NCI-H2107 (cell line): Measurements from ENCODE around the gene AQP9.

Experiments used
- DNase-seq: peaks from one replicate; lab custom pipeline; 2025; lab: John Stamatoyannopoulos, UW

The AQP9 gene

DNA sequence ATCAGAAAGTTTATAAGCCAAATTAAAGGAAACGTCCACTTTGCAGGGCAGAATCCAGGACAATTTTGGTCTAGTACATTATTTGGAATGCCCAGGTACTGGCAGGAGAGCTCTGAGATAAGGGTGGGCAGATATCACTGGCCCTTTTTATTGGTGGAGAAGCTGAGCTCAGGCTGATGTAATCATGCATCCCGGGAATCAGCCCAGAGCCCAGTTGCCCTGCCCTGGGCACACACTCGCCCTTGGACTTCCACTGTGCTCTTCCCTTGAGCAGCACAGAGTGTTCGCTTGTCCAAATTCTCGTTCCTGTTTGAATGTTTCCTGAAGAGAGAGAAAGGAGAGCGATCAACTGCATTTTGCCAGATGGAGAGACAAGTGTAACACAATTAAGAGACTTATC, 3.7 kb downstream of the AQP9 start:
- DNase-seq = no peak

DNA sequence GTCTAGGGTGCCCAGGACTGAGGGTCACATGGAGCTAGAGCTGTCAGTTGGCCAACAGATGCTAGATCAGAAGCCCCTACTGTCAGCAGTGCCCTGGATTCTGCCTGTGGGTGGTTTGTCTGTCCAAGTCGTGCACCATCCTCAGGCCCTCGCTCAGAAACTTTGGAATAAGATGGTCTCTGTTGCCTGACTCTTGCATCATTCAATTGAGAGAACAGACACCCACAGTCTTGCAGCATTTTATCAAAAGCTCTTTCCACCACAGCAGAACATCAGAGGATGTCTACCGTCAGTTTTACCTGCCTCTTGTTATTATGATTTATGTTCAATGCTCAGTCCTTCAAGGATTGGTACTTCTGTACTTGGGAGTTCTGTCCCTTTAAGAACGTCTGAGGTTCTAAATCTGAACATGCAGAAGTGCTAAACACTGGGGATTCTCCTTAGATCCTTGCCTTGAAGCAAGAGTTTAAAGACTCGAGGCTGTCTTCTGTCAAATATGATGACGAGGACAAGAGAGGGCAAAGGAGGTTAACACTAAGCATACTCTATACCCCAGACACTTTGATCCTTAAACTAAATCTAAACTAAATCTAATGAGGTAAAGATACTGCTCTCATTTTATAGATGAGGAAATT, 4.8 kb downstream of the AQP9 start:
- no peak for DNase-seq

DNA sequence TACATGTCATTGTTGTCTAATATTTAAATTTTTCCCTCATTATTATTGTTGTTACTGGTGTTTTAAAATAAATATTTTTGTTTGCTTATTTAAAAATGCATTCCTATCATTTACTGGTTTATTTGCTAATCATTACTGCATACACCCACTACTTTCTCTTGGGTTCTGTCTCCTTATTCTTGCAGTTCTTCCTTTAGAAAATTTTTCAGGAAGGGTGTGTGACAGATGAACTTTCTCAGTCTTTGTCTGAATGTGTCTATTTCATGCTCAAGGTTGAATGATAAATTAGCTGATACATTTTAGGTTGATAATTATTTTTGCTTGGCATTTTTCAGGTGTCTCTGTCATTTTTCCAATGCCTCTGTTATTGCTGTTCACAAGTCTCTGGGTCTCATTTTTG, 7.4 kb downstream of the AQP9 start:
- no peak for DNase-seq

GRCh38 chr15:58146211-58146610, 8.0 kb downstream of the AQP9 start:
- DNase-seq = no peak

GRCh38 chr15:58146749-58147148, 8.6 kb downstream of the AQP9 start:
- no peak for DNase-seq

GRCh38 chr15:58147171-58147611, 9.0 kb downstream of the AQP9 start:
- no peak for DNase-seq

DNA sequence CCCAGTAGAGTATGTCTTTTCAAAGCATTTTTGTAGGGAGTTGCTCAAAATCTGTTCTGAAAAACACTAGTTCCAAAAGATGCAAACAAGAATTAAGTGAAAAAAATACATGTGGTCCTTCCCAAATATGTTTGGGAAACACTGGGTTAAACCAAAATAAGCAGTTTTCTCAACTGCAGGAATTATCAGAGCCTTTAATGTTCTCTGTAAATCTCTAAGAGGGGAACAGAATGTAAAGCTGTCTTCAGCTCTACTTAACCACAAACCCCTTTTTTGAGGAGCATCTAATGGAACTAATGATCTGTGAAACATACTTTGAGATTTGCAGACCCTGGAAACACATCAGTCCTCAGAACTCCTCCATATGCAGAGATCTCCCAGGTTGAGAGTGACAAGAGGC, 9.9 kb downstream of the AQP9 start:
- DNase-seq = no peak

GRCh38 chr15:58148633-58149445, 10.7 kb downstream of the AQP9 start:
- DNase-seq = no peak

DNA sequence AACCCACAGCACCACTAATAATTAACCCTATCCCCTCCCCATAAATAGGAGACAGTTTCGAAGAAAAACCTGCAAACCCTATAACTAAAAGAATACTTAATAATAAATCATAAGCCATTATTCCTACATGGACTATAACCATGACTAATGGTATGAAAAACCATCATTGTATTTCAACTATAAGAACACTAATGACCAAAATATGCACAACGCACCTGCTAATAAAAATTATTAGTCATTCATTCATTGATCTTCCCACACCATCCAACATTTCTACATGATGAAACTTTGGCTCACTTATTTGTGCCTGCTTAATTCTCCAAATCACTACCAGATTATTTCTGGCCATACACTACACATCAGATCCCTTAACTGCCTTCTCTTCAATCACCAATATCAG, 16.6 kb downstream of the AQP9 start:
- DNase-seq = no peak

DNA sequence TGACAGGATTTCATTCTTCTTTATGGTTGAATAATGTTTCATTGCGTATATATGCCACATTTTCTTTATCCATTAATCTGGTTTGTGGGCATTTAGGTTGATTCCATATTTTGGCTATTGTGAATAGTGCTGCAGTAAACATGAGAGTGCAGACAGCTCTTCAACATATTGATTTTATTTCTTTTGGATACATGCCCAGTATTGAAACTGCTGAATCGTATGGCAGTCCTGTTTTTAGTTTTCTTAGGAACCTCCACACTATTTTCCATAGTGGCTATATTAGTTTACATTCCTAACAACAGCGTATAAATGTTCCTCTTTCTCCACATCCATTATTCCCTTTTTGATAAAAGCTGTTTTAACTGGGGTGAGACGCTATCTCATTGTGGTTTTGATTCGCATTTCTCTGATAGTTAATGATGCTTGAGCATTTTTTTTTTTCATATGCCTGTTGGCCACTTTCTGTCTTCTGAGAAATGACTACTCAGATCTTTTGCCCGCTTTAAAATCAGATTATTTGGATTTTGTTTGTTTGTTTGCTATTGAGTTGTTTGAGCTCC, 21.7 kb downstream of the AQP9 start:
- no peak for DNase-seq

DNA sequence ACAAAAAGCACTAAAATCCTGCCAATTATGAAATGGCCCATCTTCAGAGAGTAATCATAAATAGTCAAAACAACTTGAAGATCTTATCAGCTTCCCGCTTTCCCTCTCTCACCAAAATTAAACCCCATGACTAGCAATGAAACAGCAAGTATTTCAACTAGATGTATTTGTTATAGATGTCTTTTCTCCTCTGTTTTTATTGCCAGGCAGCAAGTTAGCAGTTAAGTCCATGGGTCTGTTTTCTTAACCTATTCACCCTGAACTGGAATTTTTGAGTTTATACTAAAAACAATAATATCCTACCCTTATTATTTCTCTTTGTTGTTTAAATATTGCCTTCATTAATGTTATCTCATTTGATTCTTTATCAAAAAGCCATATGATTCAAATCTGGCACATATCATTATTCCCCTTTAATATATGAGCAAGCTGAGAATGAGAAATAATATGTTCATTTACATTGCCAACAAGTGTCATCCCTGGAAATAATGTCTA, 23.3 kb downstream of the AQP9 start:
- DNase-seq = no peak

GRCh38 chr15:58163985-58164384, 25.8 kb downstream of the AQP9 start:
- DNase-seq = no peak

- DNase-seq = no peak
Measured at GRCh38 chr15:58164926-58165325, 26.7 kb downstream of the AQP9 start.

DNA sequence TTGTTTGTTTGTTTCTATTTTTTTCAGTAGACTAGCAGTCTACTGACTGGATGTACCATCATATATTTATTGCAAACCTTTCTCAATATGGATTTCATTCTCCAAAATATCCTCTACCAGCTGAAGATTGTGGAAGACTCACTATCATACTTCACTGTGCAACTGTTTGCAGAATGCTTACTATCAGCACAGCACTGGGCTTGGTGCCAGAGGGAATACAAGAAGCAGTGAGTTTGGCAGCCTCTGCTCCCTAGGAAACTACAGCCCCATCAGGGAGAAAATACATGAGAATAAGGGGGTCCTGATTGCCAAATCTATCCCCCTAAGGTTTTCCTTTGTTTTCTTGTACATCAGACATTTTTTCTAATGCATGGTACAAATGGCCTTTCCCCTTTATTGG, 27.5 kb downstream of the AQP9 start:
- DNase-seq = no peak

GRCh38 chr15:58167095-58167691, 29.0 kb downstream of the AQP9 start:
- no peak for DNase-seq

GRCh38 chr15:58169934-58170333, 31.8 kb downstream of the AQP9 start:
- no peak for DNase-seq

DNA sequence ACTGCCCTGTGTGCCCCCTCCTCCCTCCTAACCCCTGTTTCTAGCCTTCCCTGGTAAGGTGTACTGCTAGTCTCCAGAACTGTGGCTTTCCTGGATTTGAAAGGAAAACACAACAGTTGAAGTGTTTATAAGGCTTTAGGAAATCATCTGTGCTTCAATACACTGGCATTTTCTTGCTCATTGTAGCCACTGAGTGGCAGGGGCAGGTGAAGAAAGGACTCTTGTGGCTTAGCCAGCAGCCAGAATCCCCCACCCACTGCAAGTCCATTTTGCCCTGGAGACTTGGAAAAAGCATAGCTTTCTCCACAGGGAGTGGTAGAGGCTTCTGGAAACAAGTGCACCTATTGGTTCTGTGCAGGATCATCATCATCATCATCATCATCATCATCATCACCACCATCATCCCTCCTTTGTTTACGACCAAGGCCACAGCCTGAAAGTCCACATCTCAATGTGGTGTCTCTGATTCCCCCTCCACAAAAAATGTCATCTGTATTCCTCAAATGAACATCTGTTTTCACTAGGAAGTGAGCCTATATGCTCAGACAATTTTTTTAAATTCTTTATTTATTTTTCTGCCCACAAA, 33.4 kb downstream of the AQP9 start:
- no peak for DNase-seq

DNA sequence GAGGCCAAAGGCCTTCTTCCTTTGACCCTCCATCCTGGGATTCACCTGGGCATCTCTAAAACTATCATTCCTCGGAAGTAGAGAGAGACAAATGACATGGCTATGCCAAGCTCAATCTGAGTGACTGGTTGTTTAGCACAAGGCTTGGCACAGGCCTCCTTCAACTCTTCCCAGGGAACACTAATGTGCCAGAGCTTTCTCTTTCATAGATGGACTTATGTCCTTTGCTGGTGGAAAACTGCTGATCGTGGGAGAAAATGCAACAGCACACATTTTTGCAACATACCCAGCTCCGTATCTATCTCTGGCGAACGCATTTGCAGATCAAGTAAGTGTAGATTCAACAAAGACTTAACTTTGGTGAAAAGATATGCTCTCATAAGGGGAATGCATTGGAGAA, 36.5 kb downstream of the AQP9 start:
- DNase-seq = no peak

- no peak for DNase-seq
Measured at GRCh38 chr15:58175955-58176354, 37.8 kb downstream of the AQP9 start.

DNA sequence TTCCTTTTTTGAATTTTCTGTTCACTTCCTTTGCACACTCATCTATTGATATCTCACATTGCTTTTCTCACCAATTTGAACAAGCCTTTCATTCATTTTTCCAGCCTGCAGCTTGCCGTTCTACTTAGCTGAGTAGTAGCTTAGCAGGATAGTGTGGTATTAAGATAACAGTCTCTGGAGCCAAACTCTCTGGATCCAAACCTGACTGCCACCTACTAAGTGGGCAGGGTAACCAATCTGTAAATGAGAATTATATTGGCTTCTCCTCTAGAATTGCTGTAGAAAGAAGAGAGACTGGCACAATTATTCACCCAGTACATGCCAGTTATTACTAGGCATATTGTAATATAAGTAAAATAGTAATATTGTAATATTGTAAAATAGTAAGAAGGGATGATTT, 40.5 kb downstream of the AQP9 start:
- DNase-seq = no peak

- no peak for DNase-seq
Measured at GRCh38 chr15:58179206-58179605, 41.0 kb downstream of the AQP9 start.

DNA sequence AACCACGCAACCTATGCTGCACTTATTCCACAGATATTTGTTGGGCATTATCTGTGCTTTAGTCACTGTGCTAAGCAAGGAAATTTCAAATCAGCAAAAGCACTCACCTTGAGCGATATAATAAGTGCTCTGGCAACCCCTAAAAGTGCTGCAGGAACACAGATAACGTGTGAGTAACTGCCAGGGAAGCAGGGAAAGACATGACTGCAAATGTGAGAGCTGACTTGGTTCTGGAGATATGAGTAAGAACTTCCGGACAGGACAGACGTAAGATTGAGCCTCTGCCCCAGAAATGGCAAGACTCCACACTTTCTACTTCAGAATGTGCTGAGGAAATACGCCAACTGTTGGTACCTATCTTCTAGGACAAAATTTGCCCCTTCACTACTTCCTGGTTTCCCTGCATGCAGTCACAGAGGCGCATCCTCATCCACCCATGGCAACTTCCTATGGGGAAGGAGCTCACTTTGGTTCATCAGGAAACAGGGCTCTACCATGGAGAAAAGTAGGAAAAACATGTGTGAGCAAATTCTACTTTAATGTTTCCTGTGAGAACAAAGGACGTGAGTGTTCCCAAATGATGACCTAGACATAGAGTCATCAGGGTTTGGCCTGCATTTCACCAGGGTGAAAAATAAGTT, 41.7 kb downstream of the AQP9 start:
- no peak for DNase-seq
